HG02981 (cell line): Measurements from ENCODE around the gene DLL3.
"Not testable (repeated sequence)": the region's sequence is repeated elsewhere in the genome, so short reads cannot be mapped to it uniquely, and the experiment has no call there.

Experiments used
- ATAC-seq: cut with Tn5 transposase; IDR thresholded peaks from one replicate; pipeline ENCODE4 v1.9.1; 2021; ENCODE audit warnings: mild to moderate bottlenecking, moderate library complexity; ENCODE audit not compliant: unreplicated experiment

DLL3 gene, protein sequence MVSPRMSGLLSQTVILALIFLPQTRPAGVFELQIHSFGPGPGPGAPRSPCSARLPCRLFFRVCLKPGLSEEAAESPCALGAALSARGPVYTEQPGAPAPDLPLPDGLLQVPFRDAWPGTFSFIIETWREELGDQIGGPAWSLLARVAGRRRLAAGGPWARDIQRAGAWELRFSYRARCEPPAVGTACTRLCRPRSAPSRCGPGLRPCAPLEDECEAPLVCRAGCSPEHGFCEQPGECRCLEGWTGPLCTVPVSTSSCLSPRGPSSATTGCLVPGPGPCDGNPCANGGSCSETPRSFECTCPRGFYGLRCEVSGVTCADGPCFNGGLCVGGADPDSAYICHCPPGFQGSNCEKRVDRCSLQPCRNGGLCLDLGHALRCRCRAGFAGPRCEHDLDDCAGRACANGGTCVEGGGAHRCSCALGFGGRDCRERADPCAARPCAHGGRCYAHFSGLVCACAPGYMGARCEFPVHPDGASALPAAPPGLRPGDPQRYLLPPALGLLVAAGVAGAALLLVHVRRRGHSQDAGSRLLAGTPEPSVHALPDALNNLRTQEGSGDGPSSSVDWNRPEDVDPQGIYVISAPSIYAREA

DNA sequence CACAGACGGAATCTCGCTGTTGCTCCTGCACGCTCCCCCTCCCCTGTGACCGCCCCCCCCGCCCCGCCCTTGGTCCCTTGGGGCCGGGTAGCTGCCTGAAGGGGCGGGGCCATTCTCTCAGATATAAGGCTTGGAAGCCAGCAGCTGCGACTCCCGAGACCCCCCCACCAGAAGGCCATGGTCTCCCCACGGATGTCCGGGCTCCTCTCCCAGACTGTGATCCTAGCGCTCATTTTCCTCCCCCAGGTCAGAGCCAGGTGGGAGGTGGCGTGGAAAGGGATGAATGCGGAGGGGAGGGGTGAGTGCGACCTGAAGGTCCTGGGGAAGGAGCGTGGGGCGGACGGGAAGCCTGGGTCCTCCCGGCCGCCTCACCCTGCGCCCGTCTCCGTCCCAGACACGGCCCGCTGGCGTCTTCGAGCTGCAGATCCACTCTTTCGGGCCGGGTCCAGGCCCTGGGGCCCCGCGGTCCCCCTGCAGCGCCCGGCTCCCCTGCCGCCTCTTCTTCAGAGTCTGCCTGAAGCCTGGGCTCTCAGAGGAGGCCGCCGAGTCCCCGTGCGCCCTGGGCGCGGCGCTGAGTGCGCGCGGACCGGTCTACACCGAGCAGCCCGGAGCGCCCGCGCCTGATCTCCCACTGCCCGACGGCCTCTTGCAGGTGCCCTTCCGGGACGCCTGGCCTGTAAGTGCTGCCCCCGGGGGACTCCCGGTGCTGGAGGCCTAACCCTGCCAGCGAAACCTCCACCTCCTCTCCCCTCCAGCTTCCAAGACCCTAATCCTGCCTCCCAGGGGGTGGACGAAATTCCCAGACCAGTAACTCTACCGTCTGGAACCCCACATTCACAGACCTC is at the start of gene DLL3:
Gene DLL3, plus strand, starts transcription at position 150 of the 845 bp plus-strand sequence. Its CDS starts 28 bp downstream, at position 178.
- ATAC-seq = no peak

DNA sequence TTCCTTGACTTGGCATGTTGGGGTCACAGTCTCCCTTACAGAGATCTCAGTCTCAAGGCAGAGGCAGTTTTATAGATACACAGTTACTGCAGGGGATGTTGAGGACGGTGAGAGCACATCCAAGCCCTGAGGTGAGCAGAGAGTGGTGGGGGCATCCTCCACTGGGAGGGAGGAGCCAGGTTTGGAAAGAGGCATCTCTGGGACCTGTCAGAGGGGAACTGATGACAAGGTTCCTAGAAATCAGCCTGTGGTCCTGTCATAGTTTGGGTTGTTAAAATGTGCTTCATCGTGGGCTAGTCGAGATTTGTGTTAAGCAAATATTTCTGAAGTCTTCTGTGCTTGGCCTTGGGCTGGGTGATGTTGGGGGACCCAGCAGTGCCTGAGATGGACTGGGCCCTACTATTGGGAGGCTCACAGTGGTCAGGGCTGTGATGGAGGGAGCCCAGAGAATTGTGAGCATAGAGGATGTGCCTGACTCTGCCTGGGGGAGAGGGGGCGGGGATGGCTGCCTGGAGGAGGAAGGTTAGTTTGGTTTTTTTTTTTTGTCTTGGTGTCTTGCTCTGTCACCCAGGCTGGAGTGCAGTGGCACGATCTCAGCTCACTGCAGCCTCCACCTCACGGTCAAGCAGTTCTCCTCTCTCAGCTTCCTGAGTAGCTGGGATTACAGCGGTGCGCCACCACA is 49.5 kb upstream of the DLL3 start:
- ATAC-seq = no peak

DNA sequence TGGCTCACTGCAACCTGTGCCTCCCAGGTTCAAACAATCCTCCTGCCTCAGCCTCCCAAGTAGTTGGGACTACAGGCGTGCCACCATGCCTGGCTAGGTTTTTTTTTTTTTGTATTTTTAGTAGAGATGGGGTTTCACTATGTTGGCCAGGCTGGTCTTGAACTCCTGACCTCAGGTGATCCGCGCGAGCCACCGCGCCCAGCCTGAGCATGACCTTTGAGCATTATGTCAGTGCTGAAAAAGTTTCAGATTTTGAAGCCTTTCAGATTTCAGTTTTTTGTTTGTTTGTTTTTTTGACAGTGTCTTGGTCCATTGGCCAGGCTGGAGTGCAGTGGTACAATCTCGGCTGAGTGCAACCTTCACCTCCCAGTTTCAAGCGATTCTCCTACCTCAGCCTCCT is 47.5 kb upstream of the DLL3 start:
- ATAC-seq = not testable (repeated sequence)

DNA sequence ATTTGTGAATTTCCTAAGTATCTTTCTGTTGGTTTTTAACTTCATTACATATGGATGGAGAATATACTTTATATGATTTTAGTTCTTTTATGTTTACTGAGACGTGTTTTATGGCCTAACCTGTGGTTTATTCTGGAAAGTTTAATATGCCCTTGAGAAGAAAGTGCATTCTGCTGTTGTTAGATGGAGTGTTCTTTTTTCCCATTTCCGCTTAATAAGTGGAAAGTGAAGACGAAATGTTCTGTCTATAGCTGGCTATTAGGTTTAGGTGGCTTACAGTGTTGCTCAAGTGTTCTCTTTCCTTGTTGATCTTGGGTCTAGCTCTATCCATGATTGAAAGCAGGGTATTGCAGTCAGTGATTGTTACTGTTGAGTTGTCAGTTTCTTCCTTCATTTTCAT is 35.3 kb upstream of the DLL3 start:
- ATAC-seq = no peak

GRCh38 chr19:39465956-39466747 is 32.6 kb upstream of the DLL3 start:
- no peak for ATAC-seq

DNA sequence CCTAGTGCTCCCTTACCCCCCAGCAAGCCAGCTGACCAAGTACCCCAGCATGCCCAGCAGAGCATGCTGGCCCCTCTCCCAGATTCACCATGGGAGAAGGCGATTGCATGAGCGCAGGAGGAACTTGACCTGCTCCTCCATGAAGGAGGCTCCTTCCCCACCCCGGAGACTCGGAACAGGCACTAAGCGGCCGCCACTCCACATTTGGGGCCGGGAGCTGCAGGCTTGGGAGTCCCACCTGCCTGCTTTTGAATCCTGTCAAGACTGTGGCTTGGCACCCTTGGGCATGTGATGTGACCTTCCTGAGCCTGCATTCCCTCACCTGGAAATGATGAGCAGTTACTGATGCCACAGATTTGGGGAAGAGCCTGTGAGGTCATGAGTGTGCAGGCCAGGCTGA is 30.8 kb upstream of the DLL3 start:
- ATAC-seq = no peak

- no peak for ATAC-seq
Measured at GRCh38 chr19:39469036-39469435, 29.7 kb upstream of the DLL3 start.

GRCh38 chr19:39469567-39469966 is 29.2 kb upstream of the DLL3 start:
- ATAC-seq = no peak

- no peak for ATAC-seq
Measured at GRCh38 chr19:39470724-39471339, 27.9 kb upstream of the DLL3 start.

DNA sequence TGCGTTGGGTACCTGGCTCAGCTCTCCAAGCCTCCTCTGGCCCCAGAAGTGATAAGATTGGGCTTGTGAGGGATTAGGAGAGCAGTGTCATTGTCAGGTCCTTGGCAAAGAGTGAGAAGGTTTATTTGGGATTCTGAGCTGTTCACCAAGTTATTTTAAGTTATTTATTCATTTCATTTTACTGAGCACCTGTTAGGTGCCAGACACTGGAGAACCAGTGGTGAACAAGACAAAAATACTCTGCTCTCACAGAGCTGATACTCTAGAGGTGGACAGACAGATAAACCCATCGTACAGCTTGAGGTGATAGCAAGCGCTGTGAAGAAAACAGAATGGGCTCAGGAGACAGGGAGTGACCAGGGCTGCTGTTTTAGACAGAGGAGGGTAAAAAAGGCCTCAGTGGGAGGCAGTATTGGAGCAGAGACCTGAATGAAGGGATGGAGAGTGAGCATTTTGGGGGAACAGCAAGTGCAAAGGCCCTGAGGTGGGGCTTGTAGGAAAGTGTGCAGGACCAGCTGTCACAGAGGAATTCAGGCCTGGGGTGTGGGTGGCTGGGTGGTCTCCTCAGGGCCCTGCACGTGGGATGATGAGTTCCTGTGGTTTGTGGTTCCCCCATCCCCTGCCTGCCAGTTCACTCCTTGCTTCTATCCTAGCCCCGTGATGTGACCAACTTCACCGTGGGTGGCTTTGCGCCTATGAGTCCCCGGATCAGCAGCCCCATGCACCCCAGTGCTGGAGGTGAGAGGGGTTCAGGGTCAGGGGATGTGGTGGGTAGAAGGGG is 26.8 kb upstream of the DLL3 start:
- ATAC-seq = no peak

GRCh38 chr19:39472746-39473442 is 25.9 kb upstream of the DLL3 start:
- ATAC-seq = no peak

DNA sequence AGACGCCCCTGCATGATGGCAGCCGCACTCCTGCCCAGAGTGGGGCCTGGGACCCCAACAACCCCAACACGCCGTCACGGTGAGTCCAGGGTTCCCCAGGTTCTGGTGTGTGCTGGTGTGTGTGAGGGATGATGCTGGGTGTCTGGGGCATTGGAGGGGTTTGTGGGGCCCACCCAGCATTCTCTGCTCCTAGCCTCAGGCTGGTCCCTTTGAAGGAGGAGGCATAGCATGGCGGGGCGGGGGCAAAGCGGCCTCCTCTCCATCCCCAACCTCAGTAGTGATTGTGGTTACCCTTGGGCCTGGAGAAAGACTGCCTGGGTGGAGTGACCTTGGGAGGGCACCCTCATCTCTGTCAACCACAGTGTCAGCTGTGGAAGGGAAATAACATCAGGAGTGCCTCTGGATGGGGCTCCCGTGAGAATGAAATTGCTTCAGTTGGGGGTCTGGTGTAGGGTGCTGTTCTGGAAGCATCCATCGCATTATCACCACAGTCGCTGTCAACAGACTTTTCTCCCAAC is 25.2 kb upstream of the DLL3 start:
- no peak for ATAC-seq

DNA sequence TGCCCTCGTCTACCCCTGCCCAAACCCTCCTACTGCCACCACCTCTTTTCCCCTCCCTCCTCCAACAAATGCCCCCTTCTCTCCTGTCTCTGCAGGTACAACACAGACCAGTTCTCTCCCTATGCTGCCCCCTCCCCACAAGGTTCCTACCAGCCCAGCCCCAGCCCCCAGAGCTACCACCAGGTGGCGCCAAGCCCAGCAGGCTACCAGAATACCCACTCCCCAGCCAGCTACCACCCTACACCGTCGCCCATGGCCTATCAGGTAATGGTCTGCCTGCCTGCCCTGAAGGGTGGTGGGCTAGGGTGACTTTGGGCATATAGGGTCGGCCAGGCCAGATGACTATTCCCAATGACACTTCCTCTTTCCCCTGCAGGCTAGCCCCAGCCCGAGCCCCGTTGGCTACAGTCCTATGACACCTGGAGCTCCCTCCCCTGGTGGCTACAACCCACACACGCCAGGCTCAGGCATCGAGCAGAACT is 24.6 kb upstream of the DLL3 start:
- ATAC-seq = no peak

GRCh38 chr19:39475748-39476147 is 23.0 kb upstream of the DLL3 start:
- ATAC-seq = no peak

- not testable (repeated sequence) for ATAC-seq
Measured at GRCh38 chr19:39479319-39479801, 19.4 kb upstream of the DLL3 start.

DNA sequence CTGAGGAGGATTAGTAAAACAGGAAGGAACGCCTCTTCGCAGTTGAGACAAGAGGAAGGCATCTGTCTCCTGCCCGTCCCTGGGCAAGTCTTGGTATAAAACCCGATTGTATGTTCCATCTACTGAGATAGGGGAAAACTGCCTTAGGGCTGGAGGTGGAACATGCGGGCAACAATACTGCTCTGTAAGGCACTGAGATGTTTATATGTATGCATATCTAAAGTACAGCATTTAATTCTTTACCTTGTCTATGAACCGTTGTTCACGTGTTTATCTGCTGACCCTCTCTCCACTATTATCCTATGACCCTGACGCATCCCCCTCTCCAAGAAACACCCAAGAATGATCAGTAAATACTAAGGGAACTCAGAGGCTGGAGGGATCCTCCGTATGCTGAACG is 18.8 kb upstream of the DLL3 start:
- no peak for ATAC-seq

DNA sequence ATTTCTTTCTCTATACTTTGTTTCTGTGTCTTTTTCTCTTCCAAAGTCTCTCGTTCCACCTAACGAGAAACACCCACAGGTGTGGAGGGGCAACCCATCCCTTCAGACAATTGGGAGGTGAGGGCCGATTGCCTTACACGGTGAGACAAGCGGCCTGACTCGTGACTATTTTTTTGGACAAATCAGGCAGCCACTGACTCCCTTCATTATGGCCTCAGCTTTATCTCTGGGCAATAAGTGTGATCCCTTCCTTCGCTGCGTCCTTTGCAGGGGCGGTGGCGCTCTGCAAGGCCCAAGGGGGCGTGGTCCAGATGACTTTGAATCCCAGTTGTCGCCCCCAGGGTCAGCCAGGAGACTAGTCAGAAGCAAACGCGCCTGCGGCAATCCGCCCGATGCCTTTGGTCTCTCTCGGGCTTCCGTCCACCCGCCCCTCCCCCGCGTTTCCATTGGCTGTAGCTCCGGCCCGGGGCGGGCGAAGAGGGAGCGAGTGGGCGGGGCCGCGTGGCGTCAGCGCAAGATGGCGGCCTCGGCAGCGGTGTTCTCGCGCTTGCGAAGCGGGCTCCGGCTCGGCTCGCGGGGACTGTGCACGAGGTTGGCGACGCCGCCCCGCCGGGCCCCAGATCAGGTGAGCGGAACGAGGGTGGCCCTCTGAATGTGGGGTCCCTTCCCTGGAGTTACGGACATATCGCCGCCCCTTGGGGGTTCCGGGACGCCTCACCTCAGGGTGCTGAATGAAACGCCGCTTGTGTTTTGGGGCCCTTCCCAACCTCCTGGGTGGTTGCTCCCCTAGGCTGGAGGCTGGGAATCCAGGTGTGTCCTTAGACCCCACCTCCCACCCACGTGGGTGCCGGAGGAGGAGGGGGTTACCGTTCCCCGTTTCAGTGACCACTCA is 18.2 kb upstream of the DLL3 start, which contains the start of gene TIMM50:
Gene TIMM50, plus strand, starts transcription at position 502 of the 892 bp plus-strand sequence. Its CDS starts 16 bp downstream, at position 518.
- ATAC-seq = peak; percentile 86
